ENCODE data around the gene ZWILCH.

The ZWILCH gene

GRCh38 chr15:66524838-66525237 is 19.7 kb downstream of the ZWILCH start:
- no peak overlapping the region for H3K27ac ChIP-seq
- TF ChIP-seq CTCF (conservative IDR thresholded peaks at IDR 0.05), result no peak

- H3K27ac ChIP-seq, result no peak overlapping the region
- no peak for TF ChIP-seq CTCF (conservative IDR thresholded peaks at IDR 0.05)
Observed at GRCh38 chr15:66535056-66535455, 29.9 kb downstream of the ZWILCH start.

GRCh38 chr15:66542896-66543295 is 37.8 kb downstream of the ZWILCH start:
- TF ChIP-seq CTCF (conservative IDR thresholded peaks at IDR 0.05), result no peak
- H3K27ac ChIP-seq, result no peak overlapping the region

- no peak for TF ChIP-seq CTCF (conservative IDR thresholded peaks at IDR 0.05)
- no peak overlapping the region for H3K27ac ChIP-seq
Observed at GRCh38 chr15:66545255-66545654, 40.1 kb downstream of the ZWILCH start.

- no peak overlapping the region for H3K27ac ChIP-seq
- no peak for TF ChIP-seq CTCF (conservative IDR thresholded peaks at IDR 0.05)
Observed at GRCh38 chr15:66555685-66556084, 50.6 kb downstream of the ZWILCH start.

- no peak for TF ChIP-seq CTCF (conservative IDR thresholded peaks at IDR 0.05)
- no peak overlapping the region for H3K27ac ChIP-seq
Observed at GRCh38 chr15:66558271-66558670, 53.1 kb downstream of the ZWILCH start.

- H3K27ac ChIP-seq, result no peak overlapping the region
- TF ChIP-seq CTCF (conservative IDR thresholded peaks at IDR 0.05), result no peak
Observed at GRCh38 chr15:66560856-66561525, 55.9 kb downstream of the ZWILCH start.
